GM10248 (cell line): ENCODE results near the gene ITGA6.

Experiments used
- CTCF ChIA-PET: fragments of 300-600 bp; sonication (Branson Sonifier 250); formaldehyde crosslinking; extraction: SDS; loops from one replicate; lab custom pipeline; 2021; ENCODE audit warnings: antibody characterized with exemption; lab: Yijun Ruan, JAX
- POLR2A ChIA-PET: fragments of 350-650 bp; sonication (Branson Sonifier 250); formaldehyde crosslinking; extraction: SDS; loops from one replicate; lab custom pipeline; 2020; ENCODE audit warnings: antibody characterized with exemption; lab: Yijun Ruan, JAX
- DNase-seq: peaks from one replicate; pipeline ENCODE4 v3.0.0; 2012; ENCODE audit errors: extremely low spot score
- TF ChIP-seq, protein P1 (sequence below): IDR thresholded peaks from 2 replicates; pipeline ENCODE4 v1.5.1; 2012; ENCODE audit warnings: mild to moderate bottlenecking, low read depth; ENCODE audit errors: extremely low read depth, missing control alignments, control extremely low read depth

Gene ITGA6

DNA sequence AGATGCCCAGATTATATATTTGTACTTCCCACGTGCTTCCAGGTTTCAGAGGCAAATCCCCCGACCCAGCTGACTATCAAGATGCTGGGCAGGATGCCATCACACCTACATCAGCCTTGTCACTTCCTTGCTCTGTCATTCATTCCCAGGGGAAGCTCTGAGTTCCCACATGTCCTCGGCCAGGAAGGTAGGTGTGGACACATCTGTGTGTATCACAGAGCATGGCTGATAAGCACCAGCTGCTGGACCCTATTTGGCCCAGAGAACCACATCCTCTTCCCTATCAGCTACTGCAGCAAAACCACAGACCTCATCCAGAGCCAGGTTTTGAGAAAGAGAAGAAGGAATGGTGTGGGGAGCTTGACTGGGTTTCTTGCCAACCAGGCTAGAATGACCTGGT, 31.9 kb upstream of the ITGA6 start:
- TF ChIP-seq, protein P1, sequence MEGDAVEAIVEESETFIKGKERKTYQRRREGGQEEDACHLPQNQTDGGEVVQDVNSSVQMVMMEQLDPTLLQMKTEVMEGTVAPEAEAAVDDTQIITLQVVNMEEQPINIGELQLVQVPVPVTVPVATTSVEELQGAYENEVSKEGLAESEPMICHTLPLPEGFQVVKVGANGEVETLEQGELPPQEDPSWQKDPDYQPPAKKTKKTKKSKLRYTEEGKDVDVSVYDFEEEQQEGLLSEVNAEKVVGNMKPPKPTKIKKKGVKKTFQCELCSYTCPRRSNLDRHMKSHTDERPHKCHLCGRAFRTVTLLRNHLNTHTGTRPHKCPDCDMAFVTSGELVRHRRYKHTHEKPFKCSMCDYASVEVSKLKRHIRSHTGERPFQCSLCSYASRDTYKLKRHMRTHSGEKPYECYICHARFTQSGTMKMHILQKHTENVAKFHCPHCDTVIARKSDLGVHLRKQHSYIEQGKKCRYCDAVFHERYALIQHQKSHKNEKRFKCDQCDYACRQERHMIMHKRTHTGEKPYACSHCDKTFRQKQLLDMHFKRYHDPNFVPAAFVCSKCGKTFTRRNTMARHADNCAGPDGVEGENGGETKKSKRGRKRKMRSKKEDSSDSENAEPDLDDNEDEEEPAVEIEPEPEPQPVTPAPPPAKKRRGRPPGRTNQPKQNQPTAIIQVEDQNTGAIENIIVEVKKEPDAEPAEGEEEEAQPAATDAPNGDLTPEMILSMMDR = no peak
- no peak for DNase-seq
- ChIA-PET POLR2A (no interaction called here), CTCF (interaction anchor here (0.9 kb wide), 1 partner anchor 19 kb away, joined by 3 read pairs; no protein-coding TSS in a partner anchor)

DNA sequence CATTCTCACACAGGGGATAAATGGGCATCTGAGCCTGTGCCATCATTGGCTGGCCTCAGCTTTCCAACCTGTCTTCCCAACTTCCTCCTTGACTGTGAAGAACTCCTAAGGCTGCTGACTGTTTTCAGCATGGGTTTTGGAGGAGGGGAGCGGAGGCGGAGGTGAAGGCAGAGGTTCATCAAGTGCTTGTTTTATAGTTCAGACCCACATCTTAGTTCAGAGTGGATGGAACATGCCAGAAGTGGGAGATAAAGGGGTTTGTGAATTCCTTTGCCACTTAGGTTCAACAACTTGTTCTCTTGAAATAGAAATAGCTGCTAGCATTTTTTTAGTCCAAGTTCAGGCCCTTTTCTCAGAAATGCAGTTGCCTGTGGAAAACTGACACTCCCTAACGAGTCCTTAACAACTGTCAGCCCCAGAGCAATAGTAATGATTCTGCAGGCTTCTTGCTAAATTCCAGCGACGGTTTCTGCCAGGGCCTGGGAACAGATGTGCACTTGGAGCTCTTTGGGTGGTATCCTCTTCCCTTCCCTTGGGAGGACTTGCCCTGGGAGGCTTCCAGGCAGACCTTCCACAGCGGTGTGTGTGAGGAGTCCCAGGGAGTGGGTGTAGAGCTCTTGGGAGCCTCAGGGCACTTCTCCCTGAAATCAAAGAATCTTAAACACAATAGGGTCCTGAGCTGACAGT, 30.1 kb upstream of the ITGA6 start:
- POLR2A ChIA-PET = no interaction called here
- TF ChIP-seq, protein P1 = no peak
- CTCF ChIA-PET = interaction anchor here (1.4 to 1.9 kb wide), 3 partner anchors 10 to 270 kb away, joined by 3 to 5 read pairs (median 4); no protein-coding TSS in a partner anchor
- DNase-seq = no peak

GRCh38 chr2:172398440-172398839, 28.9 kb upstream of the ITGA6 start:
- no peak for DNase-seq
- ChIA-PET POLR2A (no interaction called here), CTCF (interaction anchor here (1.4 to 1.9 kb wide), 2 partner anchors 14 to 271 kb away, joined by 3 to 5 read pairs; no protein-coding TSS in a partner anchor)
- TF ChIP-seq, protein P1 = no peak

GRCh38 chr2:172399765-172400164, 27.6 kb upstream of the ITGA6 start:
- DNase-seq = no peak
- POLR2A ChIA-PET = no interaction called here
- CTCF ChIA-PET = no interaction called here
- TF ChIP-seq, protein P1 = no peak

GRCh38 chr2:172402198-172402597, 25.2 kb upstream of the ITGA6 start:
- ChIA-PET CTCF (no interaction called here), POLR2A (no interaction called here)
- DNase-seq = no peak
- TF ChIP-seq, protein P1 = no peak

- no peak for DNase-seq
- POLR2A ChIA-PET = no interaction called here
- TF ChIP-seq, protein P1 = no peak
- CTCF ChIA-PET = interaction anchor here (1.0 to 1.2 kb wide), 2 partner anchors 12 kb away, joined by 3 read pairs; no protein-coding TSS in a partner anchor
These were observed 24.0 kb upstream of the ITGA6 start for GRCh38 chr2:172403402-172403801.
